B cell (primary cell): ENCODE data around the gene SPPL2B. TPM values are rescaled to one million over a fixed set of nuclear protein-coding genes. Genes with fewer than 3 reads are reported as not detected.

Source experiments
- ATAC-seq: fragments of 200-7000 bp; cut with Tn5 transposase; one replicate; pipeline ENCODE4 v1.10.0; 2021; ENCODE audit warnings: low read depth, mild to moderate bottlenecking, moderate number of reproducible peaks, moderate library complexity
- CTCF ChIA-PET: fragments of 350-600 bp; sonication (Branson Sonifier 250); formaldehyde crosslinking; loops from one replicate; lab custom pipeline; 2021; ENCODE audit warnings: antibody characterized with exemption, inconsistent platforms; lab: Charles Lee
- POLR2A ChIA-PET: fragments of 350-600 bp; sonication (Branson Sonifier 250); formaldehyde crosslinking; loops from one replicate; lab custom pipeline; 2021; ENCODE audit warnings: antibody characterized with exemption; lab: Charles Lee
- DNase-seq: peaks from one replicate; pipeline ENCODE4 v3.0.0; 2013
- H2AFZ ChIP-seq: 2 replicates; pipeline ENCODE4 v1.6.1; 2012; ENCODE audit warnings: mild to moderate bottlenecking, low read depth, low read length; ENCODE audit not compliant: insufficient read depth, poor library complexity, severe bottlenecking
- H3K27ac ChIP-seq, 2 donors: 1 replicate in 1 of 2; 2 replicates in 1 of 2; pipeline ENCODE4 v1.5.1; 2012 to 2013; ENCODE audit warnings: low read length in 2 of 2, mild to moderate bottlenecking in 2 of 2, moderate library complexity in 1 of 2
- H3K27me3 ChIP-seq, 4 experiments: fragments of 200-600 bp in 1 of 4; sonication (generic) in 1 of 4; replicated peaks in 1 of 4; 1 replicate in 2 of 4; 2 replicates in 2 of 4; pipeline versions ENCODE4 v1.6.1 to v1.7.0; 2013 to 2016; ENCODE audit warnings: low read length in 3 of 4, mild to moderate bottlenecking in 2 of 4, mixed read lengths in 1 of 4, moderate library complexity in 1 of 4; ENCODE audit not compliant: insufficient read depth in 4 of 4, control insufficient read depth in 3 of 4; ENCODE audit errors: control extremely low read depth in 1 of 4
- H3K36me3 ChIP-seq, 2 experiments: replicated peaks in 1 of 2; 1 replicate in 1 of 2; 2 replicates in 1 of 2; pipeline versions ENCODE4 v1.6.1 to v1.7.1; 2013; ENCODE audit warnings: low read length in 1 of 2; ENCODE audit not compliant: insufficient read depth in 2 of 2, control insufficient read depth in 1 of 2; ENCODE audit errors: control extremely low read depth in 1 of 2, extremely low read depth in 1 of 2
- H3K4me1 ChIP-seq, 2 donors: fragments of 200-600 bp in 1 of 2; sonication (generic) in 1 of 2; 1 replicate in 1 of 2; 2 replicates in 1 of 2; pipeline versions ENCODE4 v1.5.1 to v1.6.1; 2013 to 2017; ENCODE audit warnings: low read length in 2 of 2; ENCODE audit not compliant: control insufficient read depth in 2 of 2, insufficient read depth in 2 of 2
- H3K4me2 ChIP-seq: replicated peaks from 2 replicates; pipeline ENCODE3; 2012; ENCODE audit warnings: mild to moderate bottlenecking, low read depth, low read length; ENCODE audit not compliant: poor library complexity, severe bottlenecking
- H3K4me3 ChIP-seq, 5 experiments: fragments of 200-600 bp in 1 of 5; sonication (generic) in 1 of 5; 1 replicate in 3 of 5; 2 replicates in 2 of 5; pipeline versions ENCODE4 v1.5.1 to v1.7.0; 2011 to 2016; ENCODE audit warnings: low read length in 4 of 5, mild to moderate bottlenecking in 4 of 5, low read depth in 2 of 5, control low read depth in 1 of 5, moderate library complexity in 1 of 5; ENCODE audit not compliant: insufficient read depth in 1 of 5; ENCODE audit errors: control extremely low read depth in 1 of 5, extremely low read depth in 1 of 5
- H3K79me2 ChIP-seq: fragments of 200-600 bp; sonication (generic); one replicate; pipeline ENCODE4 v1.6.0; 2016; ENCODE audit warnings: low read length; ENCODE audit not compliant: control insufficient read depth, insufficient read depth
- H3K9ac ChIP-seq: fragments of 200-600 bp; sonication (generic); 2 replicates; pipeline ENCODE4 v1.6.1; 2017; ENCODE audit warnings: mild to moderate bottlenecking, low read length, moderate library complexity
- H3K9me3 ChIP-seq, 3 donors: one replicate each; pipeline versions ENCODE4 v1.6.1 to v1.7.1; 2013; ENCODE audit warnings: low read length in 2 of 3; ENCODE audit not compliant: control insufficient read depth in 2 of 3, insufficient read depth in 1 of 3; ENCODE audit errors: control extremely low read depth in 1 of 3
- H4K20me1 ChIP-seq: 2 replicates; pipeline ENCODE4 v1.6.0; 2012; ENCODE audit warnings: mild to moderate bottlenecking, low read length; ENCODE audit not compliant: insufficient read depth, control insufficient read depth, poor library complexity, severe bottlenecking
- H3K27ac Mint-ChIP-seq: one replicate; pipeline ENCODE4 v1.8.0; 2021; ENCODE audit warnings: mixed read lengths
- H3K27me3 Mint-ChIP-seq: one replicate; pipeline ENCODE4 v1.8.0; 2021; ENCODE audit warnings: mixed read lengths
- H3K4me1 Mint-ChIP-seq: one replicate; pipeline ENCODE4 v1.8.0; 2021; ENCODE audit warnings: mixed read lengths
- H3K4me3 Mint-ChIP-seq: one replicate; pipeline ENCODE4 v1.8.0; 2021; ENCODE audit warnings: mixed read lengths
- H3K9me3 Mint-ChIP-seq: one replicate; pipeline ENCODE4 v1.8.0; 2022; ENCODE audit warnings: mixed read lengths; ENCODE audit not compliant: insufficient read depth
- EZH2 ChIP-seq: IDR thresholded peaks from 2 replicates; pipeline ENCODE4 v1.6.1; 2012; ENCODE audit warnings: borderline replicate concordance, low read depth, mild to moderate bottlenecking, moderate library complexity, low read length; ENCODE audit not compliant: insufficient read depth, poor library complexity, severe bottlenecking
- WGBS: methylation state at CpG from one replicate; pipeline ENCODE4 v1.1.5; 2013; ENCODE audit warnings: missing lambda C conversion rate; ENCODE audit not compliant: insufficient coverage; 5-methylcytosine and 5-hydroxymethylcytosine counted together
- intact Hi-C: fragments of 100-400 bp; cut with micrococcal nuclease; formaldehyde crosslinking; loops from one replicate; pipeline ENCODE4 v1.10.0; 2022
- polyA plus RNA-seq: library from polyadenylated mRNA; depleted of rRNA; stranded (reverse); fragments of >200 nt; gene quantifications from 2 replicates; pipeline ENCODE4 v1.2.3, GENCODE V29; 2012
- total RNA-seq, 2 donors: library from RNA; stranded (reverse); fragments of 120-200 nt in 1 of 2; gene quantifications; 1 replicate in 1 of 2; 2 replicates in 1 of 2; pipeline versions ENCODE4 v1.2.3 to v1.2.4, GENCODE V29; 2013 to 2022
- TF ChIP-seq, protein P1 (sequence below): fragments of 200-600 bp; IDR thresholded peaks from one replicate; pipeline ENCODE4 v1.8.0; 2022; ENCODE audit warnings: antibody characterized with exemption, mild to moderate bottlenecking

Gene SPPL2B
- total and polyA plus RNA-seq, 2 donors (not counting 1 experiment from before 2014, with no cell fraction given), result 415 to 479 TPM

DNA sequence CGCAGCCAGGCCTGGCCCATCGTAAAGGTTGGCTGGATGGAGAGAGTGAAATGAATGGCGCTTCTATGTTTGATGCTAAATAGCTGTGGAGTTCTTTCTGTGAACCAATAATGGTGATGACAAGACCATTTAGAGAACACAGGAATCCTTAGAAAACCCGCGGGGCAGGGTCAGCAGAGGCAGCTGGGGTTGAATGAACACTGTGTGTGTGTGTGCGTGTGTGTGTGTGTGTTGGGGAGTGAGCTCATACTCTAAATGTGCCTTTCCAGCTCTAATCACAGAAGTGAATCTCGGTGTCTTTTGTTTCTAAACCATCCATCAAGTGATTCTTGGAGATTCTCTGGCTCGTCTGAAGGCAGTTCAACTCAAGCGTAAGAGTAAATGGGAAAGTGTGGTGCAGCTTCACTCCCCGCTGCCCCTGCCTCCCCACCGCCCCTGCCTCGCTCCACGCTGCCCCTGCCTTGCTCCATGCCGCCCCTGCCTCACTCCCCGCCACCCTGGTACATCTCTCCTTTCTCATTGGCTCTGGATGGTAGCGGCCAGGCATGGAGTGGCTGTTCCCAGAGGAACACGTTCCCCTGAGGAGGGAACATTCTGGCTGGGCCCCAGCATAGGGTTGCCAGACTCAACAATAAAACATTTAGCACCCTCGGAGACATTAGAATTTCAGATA is 52.8 kb downstream of the SPPL2B start:
- H3K27ac Mint-ChIP-seq, result no peak overlapping the region

More for the DNA sequence above, 52.8 kb downstream of the SPPL2B start:
- Histone ChIP-seq H3K79me2 (no peaks in the 10 kb centered on the region), H3K27ac (no peak overlapping the region), H3K27me3 (peaks cover 0 to 5% (median 0%) of the 10 kb centered on the region in 4 experiments), H3K4me2 (no peak overlapping the region), H3K36me3 (no peaks in the 10 kb centered on the region), H4K20me1 (no peaks in the 10 kb centered on the region), H3K9me3 (peaks cover 0 to 32% (median 12%) of the 10 kb centered on the region in 3 donors), H3K4me1 (peaks cover 6 to 11% of the 10 kb centered on the region in 2 donors), H3K9ac (no peak overlapping the region), H2AFZ (no peak overlapping the region), H3K4me3 (no peak overlapping the region)
- no peak for TF ChIP-seq EZH2
- TF ChIP-seq, protein P1, sequence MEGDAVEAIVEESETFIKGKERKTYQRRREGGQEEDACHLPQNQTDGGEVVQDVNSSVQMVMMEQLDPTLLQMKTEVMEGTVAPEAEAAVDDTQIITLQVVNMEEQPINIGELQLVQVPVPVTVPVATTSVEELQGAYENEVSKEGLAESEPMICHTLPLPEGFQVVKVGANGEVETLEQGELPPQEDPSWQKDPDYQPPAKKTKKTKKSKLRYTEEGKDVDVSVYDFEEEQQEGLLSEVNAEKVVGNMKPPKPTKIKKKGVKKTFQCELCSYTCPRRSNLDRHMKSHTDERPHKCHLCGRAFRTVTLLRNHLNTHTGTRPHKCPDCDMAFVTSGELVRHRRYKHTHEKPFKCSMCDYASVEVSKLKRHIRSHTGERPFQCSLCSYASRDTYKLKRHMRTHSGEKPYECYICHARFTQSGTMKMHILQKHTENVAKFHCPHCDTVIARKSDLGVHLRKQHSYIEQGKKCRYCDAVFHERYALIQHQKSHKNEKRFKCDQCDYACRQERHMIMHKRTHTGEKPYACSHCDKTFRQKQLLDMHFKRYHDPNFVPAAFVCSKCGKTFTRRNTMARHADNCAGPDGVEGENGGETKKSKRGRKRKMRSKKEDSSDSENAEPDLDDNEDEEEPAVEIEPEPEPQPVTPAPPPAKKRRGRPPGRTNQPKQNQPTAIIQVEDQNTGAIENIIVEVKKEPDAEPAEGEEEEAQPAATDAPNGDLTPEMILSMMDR, result no peak
- ChIA-PET CTCF (interaction anchor here (1.3 kb wide), 3 partner anchors 9 to 230 kb away, joined by 3 to 4 read pairs (median 3); partner anchors contain the start of gene PLEKHJ1), POLR2A (no interaction called here)
- WGBS, result 92% methylated on average over 14 of the region's 18 CpGs
- Mint-ChIP-seq H3K27me3 (no peaks in the 10 kb centered on the region), H3K4me3 (no peak overlapping the region), H3K9me3 (peaks cover 2% of the 10 kb centered on the region), H3K4me1 (peaks cover 10% of the 10 kb centered on the region)
- DNase-seq (no peak), ATAC-seq (no peak)
- intact Hi-C loops, result no loop called here
